ENCODE measurements around the gene DDX59.
"Not testable (repeated sequence)": the region's sequence is repeated elsewhere in the genome, so short reads cannot be mapped to it uniquely, and the experiment has no call there.

DDX59 gene

GRCh38 chr1:200670242-200671118, 773 bp upstream of the DDX59 start:
- no peak for FAIRE-seq

DNA sequence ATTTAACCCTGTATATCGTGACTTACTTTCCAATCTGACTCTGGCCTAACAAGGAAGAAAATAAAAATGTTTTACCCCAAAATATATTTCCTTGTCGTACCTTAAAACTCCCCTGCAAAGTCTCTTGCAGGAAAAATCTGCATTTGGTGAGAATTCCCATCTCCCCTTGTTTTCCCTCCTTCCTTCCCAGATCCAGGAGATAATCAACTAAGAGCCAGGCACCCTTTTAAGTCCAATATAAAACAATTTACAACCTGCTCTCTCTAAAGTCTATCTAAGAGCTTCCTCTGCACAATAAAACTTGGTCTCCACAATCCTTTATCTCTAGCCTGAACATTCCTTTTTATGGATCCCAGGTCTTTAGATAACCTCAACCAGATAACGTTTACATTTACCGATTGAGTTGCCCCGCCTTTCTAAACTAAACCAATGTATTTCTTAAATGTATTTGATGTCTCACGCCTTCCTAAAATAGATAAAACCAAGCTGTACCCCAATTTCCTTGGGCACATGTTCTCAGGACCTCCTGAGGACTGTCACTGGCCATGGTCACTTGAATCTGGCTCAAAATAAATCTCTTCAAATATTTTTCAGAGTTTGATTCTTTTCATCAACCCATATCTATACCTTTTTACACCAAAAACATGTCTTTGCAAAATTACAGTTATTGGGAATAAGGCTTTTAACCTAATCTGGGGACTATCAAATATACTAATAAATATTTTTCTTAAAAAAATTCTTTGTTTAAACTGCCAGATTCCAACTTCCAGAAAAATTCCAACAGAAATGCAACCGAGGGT, 993 bp downstream of the DDX59 start:
- no peak for FAIRE-seq

GRCh38 chr1:200666309-200666708, 3.4 kb downstream of the DDX59 start:
- no peak for FAIRE-seq

- FAIRE-seq, result no peak
Observed at GRCh38 chr1:200665861-200666260, 3.8 kb downstream of the DDX59 start.

DNA sequence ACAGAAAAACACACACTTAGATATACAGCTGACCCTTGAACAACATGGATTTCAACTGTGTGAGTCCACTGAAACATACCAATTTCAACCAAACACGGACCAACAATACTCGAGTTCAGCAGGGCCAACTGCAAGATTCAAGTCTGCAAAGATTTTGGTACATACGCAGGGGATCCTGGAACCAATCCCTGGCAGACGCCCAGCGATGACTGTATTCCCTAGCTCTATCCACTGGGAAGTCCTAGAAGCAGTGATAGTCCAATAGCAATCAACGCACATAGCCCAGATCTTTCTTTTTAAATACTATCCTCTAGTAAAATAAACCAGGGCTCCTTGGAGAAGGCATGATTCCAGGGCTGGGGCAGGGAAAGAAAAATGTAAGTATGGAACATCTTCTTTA, 9.0 kb downstream of the DDX59 start:
- no peak for FAIRE-seq

DNA sequence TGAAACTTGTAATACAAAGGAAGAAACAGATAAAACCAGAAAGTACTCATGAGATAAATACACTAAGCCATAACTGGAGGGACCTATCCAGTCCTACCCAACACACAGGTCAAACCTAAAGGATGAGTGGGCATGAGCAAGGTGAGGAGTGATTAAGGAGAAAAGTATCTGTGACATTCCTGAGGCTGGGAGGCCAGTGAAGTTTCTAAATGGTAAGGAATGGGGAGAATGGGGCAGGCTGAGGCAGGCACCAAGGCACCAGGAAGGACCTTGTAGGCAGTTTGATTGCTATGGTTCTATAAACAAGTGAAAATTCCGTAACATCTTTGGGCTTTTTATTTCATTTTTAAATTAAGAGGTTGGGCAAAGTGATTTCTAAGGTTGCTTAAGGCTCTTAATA, 10.4 kb downstream of the DDX59 start:
- no peak for FAIRE-seq

- FAIRE-seq, result no peak
Observed at GRCh38 chr1:200658037-200658818, 11.5 kb downstream of the DDX59 start.

GRCh38 chr1:200654660-200655059, 15.0 kb downstream of the DDX59 start:
- no peak for FAIRE-seq

GRCh38 chr1:200653022-200653462, 16.7 kb downstream of the DDX59 start:
- no peak for FAIRE-seq

GRCh38 chr1:200652378-200652777, 17.3 kb downstream of the DDX59 start:
- FAIRE-seq, result no peak

DNA sequence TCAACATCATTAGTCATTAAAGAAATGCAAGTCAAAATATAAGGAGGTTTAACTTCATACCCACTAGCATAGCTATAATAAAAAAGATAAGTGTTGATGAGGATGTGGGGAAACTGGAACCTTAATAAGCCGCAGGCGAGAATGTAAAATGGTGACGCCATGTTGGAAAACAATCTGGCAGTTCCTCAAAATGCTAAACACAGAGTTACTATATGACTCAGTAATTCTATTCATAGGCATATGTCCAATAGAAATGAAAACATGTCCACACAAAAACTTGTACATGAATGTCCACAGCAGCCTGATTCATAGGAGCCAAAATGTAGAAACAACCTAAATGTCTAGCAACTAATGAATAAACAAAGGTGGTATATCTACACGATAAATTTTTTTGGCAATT, 23.2 kb downstream of the DDX59 start:
- FAIRE-seq, result no peak

- no peak for FAIRE-seq
Observed at GRCh38 chr1:200644021-200644420, 25.7 kb downstream of the DDX59 start.

- FAIRE-seq, result no peak
Observed at GRCh38 chr1:200642481-200642880, 27.2 kb downstream of the DDX59 start.

DNA sequence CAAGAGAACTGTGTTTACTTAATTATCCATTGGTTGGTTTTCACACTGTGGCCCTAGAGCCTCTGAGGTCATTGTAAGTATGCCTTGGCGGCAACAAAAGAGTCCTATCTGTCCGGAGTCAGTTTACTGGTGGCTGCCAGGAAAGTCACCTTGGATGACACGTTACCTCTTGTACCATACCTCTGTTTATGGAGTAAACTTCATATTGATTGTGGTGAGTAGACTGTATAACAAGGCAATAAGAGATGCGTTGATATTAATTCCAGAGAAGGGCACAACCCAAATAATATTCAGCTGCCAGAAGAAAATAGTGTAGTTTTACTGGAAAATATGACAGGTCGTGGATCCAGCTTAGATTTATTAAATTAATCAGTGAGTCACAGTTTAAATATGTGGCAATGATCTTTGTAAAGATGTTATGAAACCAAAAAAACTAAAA, 28.7 kb downstream of the DDX59 start:
- no peak for FAIRE-seq

- FAIRE-seq, result no peak
Observed at GRCh38 chr1:200640373-200640962, 29.2 kb downstream of the DDX59 start.

DNA sequence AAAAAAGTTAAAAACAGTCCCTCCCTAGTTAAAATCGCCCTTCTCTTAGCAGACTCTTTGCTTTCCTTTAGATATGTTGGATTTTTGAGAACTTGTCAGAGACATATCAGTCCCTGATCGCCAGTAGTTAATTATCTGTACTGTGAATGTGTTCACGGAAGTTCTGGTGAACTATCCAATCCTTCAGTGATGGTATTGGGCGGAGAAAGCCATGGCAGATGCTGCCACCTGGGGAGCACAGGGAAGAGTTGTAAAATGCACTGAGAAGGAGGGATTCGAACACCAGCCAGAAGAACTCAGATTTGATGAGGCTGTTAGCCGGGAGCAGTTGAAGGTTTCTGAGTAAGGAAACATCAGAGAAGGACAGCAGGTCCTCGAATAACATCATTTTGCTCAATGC, 31.6 kb downstream of the DDX59 start:
- no peak for FAIRE-seq

- FAIRE-seq, result no peak
Observed at GRCh38 chr1:200636681-200637080, 33.0 kb downstream of the DDX59 start.

DNA sequence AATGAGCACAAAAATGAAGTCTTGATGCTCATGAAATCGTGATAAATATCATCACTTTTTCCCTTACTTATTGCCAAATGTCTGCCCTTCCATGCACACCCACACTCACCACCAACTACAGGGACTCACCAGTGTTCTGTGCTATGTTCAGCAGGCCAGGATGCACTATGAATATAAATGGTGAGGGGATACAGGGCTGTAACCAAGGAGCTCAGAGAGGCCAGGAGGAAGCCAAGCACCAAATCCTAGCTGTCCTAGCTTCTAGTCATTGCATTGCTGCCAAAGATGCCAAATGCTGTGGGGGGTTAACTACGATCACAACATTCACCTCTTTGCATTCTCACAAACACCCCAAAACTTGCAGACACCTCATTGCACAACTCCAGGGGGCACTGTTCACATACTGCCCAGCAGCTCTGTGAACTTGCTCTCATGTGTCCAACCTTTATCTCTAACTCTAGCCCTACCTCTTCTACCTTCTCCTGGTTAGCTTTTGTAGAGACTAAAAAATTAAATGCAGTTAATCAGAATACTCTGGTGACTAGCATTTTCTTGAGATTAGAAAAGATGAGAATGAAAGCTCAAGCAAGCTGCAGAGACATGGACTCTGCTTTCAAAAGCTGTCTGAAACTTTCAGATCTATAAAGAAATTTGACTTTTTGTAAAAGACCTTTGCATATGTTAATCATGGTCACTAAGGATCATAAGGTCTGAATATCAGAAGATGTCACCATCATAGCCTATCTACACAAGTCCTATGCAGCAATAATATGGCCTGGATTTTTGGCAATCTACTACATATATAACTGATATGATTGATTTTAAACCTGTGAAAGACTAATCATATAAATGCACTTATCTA, 35.2 kb downstream of the DDX59 start:
- FAIRE-seq, result no peak

- FAIRE-seq, result no peak
Observed at GRCh38 chr1:200631375-200631774, 38.3 kb downstream of the DDX59 start.

DNA sequence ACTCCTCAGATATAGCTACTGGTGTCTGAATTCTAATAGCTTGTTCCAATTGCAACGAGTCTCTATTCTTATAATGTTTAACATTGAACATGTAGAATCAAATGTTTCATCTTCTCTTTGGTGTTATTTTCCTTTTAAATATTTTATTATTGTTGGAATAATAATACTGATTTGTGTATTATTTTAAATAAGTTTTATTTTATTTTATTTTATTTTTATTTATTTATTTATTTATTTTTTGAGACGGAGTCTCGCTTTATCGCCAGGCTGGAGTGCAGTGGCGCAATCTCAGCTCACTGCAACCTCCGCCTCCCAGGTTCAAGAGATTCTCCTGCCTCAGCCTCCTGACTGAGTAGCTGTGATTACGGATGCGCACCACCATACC, 39.2 kb downstream of the DDX59 start:
- not testable (repeated sequence) for FAIRE-seq

- no peak for FAIRE-seq
Observed at GRCh38 chr1:200629876-200630514, 39.7 kb downstream of the DDX59 start.

All from colon (tissue), 2 donors.